ENCODE measurements around the gene ADISSP.
A peak's percentile ranks its signal among the peaks of the same experiment; 100 is the strongest.

The ADISSP gene

DNA sequence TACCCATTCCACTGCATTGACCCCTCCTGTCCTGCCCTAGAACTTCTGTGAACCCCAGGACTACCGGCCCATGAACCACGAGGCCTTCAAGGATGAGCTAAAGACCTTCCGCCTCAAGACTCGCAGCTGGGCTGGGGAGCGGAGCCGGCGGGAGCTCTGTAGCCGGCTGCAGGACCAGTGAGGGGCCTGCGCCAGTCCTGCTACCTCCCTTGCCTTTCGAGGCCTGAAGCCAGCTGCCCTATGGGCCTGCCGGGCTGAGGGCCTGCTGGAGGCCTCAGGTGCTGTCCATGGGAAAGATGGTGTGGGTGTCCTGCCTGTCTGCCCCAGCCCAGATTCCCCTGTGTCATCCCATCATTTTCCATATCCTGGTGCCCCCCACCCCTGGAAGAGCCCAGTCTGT, 37.2 kb upstream of the ADISSP start:
- no peak overlapping the region for H3K4me3 ChIP-seq (ENCODE audit: insufficient read depth, low read depth, low read length, poor library complexity, severe bottlenecking)
- H3K4me1 ChIP-seq (ENCODE audit: control insufficient read depth, insufficient read depth, low read length, poor library complexity, severe bottlenecking): peaks cover 48% of the 10 kb centered on the region
- H3K27ac ChIP-seq (ENCODE audit: insufficient read depth, low read length, poor library complexity, severe bottlenecking): no peak overlapping the region
- H3K9me3 ChIP-seq (ENCODE audit: control insufficient read depth, low read length): no peaks in the 10 kb centered on the region
- no peaks in the 10 kb centered on the region for H3K27me3 ChIP-seq (replicated peaks; ENCODE audit: control insufficient read depth, insufficient read depth, low read length, poor library complexity, severe bottlenecking)
- no peak for DNase-seq
- peaks cover 61% of the 10 kb centered on the region for H3K36me3 ChIP-seq (ENCODE audit: control insufficient read depth, insufficient read depth, low read length)

DNA sequence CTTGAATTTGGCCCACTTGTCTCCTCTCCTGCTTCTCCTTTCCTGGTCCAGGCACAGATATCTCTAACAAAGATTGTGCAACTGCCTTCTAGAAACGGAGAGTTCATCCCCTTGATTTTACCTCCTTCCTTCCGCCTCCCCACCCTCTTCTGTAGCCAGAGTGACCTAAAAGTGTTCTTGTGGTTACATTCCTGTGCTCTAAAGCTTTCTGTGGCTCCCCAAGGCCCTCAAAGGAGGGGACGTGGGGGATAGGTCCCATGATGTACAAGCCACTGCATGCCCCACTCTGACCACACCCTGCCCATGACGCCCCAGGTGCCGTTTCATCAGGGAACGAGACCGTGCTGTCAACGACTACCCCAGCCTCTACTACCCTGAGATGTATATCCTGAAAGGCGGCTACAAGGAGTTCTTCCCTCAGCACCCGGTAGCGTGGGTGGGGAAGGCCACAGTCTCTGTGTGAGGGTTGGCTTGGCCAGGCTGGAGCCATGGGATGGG, 36.8 kb upstream of the ADISSP start:
- Histone ChIP-seq H3K36me3 (ENCODE audit: control insufficient read depth, insufficient read depth, low read length) (peaks cover 61% of the 10 kb centered on the region), H3K9me3 (ENCODE audit: control insufficient read depth, low read length) (no peaks in the 10 kb centered on the region), H3K4me1 (ENCODE audit: control insufficient read depth, insufficient read depth, low read length, poor library complexity, severe bottlenecking) (peaks cover 50% of the 10 kb centered on the region), H3K4me3 (ENCODE audit: insufficient read depth, low read depth, low read length, poor library complexity, severe bottlenecking) (no peak overlapping the region), H3K27ac (ENCODE audit: insufficient read depth, low read length, poor library complexity, severe bottlenecking) (peak overlapping the region; percentile 40), H3K27me3 (replicated peaks; ENCODE audit: control insufficient read depth, insufficient read depth, low read length, poor library complexity, severe bottlenecking) (no peaks in the 10 kb centered on the region)
- no peak for DNase-seq

DNA sequence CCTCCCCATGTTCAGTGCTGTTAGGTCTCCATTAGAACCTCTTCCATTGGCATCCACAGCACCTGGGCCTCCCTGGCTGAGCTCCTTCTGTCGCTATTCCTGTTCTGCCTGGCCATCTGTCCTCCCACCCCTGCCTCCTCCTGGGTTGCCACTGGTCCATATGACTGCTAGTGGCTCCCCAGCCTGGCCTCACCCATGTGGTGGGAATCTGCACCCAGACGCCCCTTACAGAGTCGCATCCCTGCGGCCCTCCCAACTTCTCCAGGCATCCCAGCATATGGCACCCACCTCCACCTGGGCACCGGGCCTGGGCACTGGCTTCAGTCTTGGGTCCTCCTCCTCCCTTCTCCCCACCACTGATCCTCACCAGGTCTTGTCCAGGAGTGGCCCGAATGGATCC, 36.3 kb upstream of the ADISSP start:
- DNase-seq: no peak
- H3K27ac ChIP-seq (ENCODE audit: insufficient read depth, low read length, poor library complexity, severe bottlenecking): peak overlapping the region; percentile 40
- H3K4me1 ChIP-seq (ENCODE audit: control insufficient read depth, insufficient read depth, low read length, poor library complexity, severe bottlenecking): peaks cover 54% of the 10 kb centered on the region
- no peaks in the 10 kb centered on the region for H3K9me3 ChIP-seq (ENCODE audit: control insufficient read depth, low read length)
- H3K27me3 ChIP-seq (replicated peaks; ENCODE audit: control insufficient read depth, insufficient read depth, low read length, poor library complexity, severe bottlenecking): no peaks in the 10 kb centered on the region
- H3K36me3 ChIP-seq (ENCODE audit: control insufficient read depth, insufficient read depth, low read length): peaks cover 61% of the 10 kb centered on the region
- no peak overlapping the region for H3K4me3 ChIP-seq (ENCODE audit: insufficient read depth, low read depth, low read length, poor library complexity, severe bottlenecking)

- DNase-seq: no peak
- H3K4me3 ChIP-seq (ENCODE audit: insufficient read depth, low read depth, low read length, poor library complexity, severe bottlenecking): no peak overlapping the region
- H3K36me3 ChIP-seq (ENCODE audit: control insufficient read depth, insufficient read depth, low read length): peaks cover 61% of the 10 kb centered on the region
- H3K27ac ChIP-seq (ENCODE audit: insufficient read depth, low read length, poor library complexity, severe bottlenecking): peak overlapping the region; percentile 27
- no peaks in the 10 kb centered on the region for H3K27me3 ChIP-seq (replicated peaks; ENCODE audit: control insufficient read depth, insufficient read depth, low read length, poor library complexity, severe bottlenecking)
- peaks cover 60% of the 10 kb centered on the region for H3K4me1 ChIP-seq (ENCODE audit: control insufficient read depth, insufficient read depth, low read length, poor library complexity, severe bottlenecking)
- H3K9me3 ChIP-seq (ENCODE audit: control insufficient read depth, low read length): no peaks in the 10 kb centered on the region
Observed at GRCh38 chr20:3803289-3803688, 35.7 kb upstream of the ADISSP start.

GRCh38 chr20:3802524-3803239, 35.1 kb upstream of the ADISSP start:
- Histone ChIP-seq H3K27me3 (replicated peaks; ENCODE audit: control insufficient read depth, insufficient read depth, low read length, poor library complexity, severe bottlenecking) (no peaks in the 10 kb centered on the region), H3K4me1 (ENCODE audit: control insufficient read depth, insufficient read depth, low read length, poor library complexity, severe bottlenecking) (peaks cover 61% of the 10 kb centered on the region), H3K4me3 (ENCODE audit: insufficient read depth, low read depth, low read length, poor library complexity, severe bottlenecking) (no peak overlapping the region), H3K9me3 (ENCODE audit: control insufficient read depth, low read length) (no peaks in the 10 kb centered on the region), H3K27ac (ENCODE audit: insufficient read depth, low read length, poor library complexity, severe bottlenecking) (peak overlapping the region; percentile 27), H3K36me3 (ENCODE audit: control insufficient read depth, insufficient read depth, low read length) (peaks cover 61% of the 10 kb centered on the region)
- DNase-seq: no peak

GRCh38 chr20:3801846-3802245, 34.3 kb upstream of the ADISSP start:
- no peak for DNase-seq
- Histone ChIP-seq H3K36me3 (ENCODE audit: control insufficient read depth, insufficient read depth, low read length) (peaks cover 61% of the 10 kb centered on the region), H3K4me3 (ENCODE audit: insufficient read depth, low read depth, low read length, poor library complexity, severe bottlenecking) (no peak overlapping the region), H3K4me1 (ENCODE audit: control insufficient read depth, insufficient read depth, low read length, poor library complexity, severe bottlenecking) (peaks cover 57% of the 10 kb centered on the region), H3K9me3 (ENCODE audit: control insufficient read depth, low read length) (no peaks in the 10 kb centered on the region), H3K27ac (ENCODE audit: insufficient read depth, low read length, poor library complexity, severe bottlenecking) (peak overlapping the region; percentile 65), H3K27me3 (replicated peaks; ENCODE audit: control insufficient read depth, insufficient read depth, low read length, poor library complexity, severe bottlenecking) (no peaks in the 10 kb centered on the region)

DNA sequence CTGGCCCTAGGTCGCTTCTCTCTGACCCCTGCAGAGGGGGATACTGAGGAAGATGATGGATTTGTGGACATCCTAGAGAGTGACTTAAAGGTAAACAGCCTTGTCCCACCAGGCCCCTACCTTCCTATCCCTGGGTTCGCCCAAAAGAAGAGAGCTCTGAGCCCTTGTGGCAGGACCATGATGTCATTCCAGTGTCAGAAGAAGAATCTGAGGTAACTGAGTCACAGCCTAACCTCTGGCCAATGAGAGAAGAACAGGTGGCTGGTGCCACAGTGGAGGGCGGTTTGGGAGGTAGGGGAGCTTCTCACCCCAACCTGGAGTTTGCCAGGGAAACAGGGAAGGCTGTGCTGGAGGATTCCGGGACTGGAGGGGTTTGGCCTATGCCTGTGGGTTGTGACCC, 33.7 kb upstream of the ADISSP start:
- Histone ChIP-seq H3K4me1 (ENCODE audit: control insufficient read depth, insufficient read depth, low read length, poor library complexity, severe bottlenecking) (peaks cover 55% of the 10 kb centered on the region), H3K36me3 (ENCODE audit: control insufficient read depth, insufficient read depth, low read length) (peaks cover 61% of the 10 kb centered on the region), H3K27ac (ENCODE audit: insufficient read depth, low read length, poor library complexity, severe bottlenecking) (peak overlapping the region; percentile 65), H3K9me3 (ENCODE audit: control insufficient read depth, low read length) (no peaks in the 10 kb centered on the region), H3K4me3 (ENCODE audit: insufficient read depth, low read depth, low read length, poor library complexity, severe bottlenecking) (no peak overlapping the region), H3K27me3 (replicated peaks; ENCODE audit: control insufficient read depth, insufficient read depth, low read length, poor library complexity, severe bottlenecking) (no peaks in the 10 kb centered on the region)
- DNase-seq: no peak

DNA sequence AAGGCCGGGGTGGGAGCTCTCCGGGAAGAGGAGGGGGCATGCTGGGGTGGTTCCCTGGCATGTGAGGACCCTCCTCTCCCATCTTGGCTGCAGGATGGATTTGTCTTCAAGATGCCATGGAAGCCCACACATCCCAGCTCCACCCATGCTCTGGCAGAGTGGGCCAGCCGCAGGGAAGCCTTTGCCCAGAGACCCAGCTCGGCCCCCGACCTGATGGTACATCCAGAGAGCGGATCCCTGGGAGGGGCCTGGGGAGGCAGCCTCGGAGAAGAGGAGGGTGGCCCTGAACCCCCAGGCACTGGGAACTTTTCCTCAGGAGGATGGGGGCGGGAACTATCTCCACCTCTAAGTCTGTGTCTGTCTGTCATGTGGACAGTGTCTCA, 33.3 kb upstream of the ADISSP start:
- Histone ChIP-seq H3K27me3 (replicated peaks; ENCODE audit: control insufficient read depth, insufficient read depth, low read length, poor library complexity, severe bottlenecking) (no peaks in the 10 kb centered on the region), H3K4me1 (ENCODE audit: control insufficient read depth, insufficient read depth, low read length, poor library complexity, severe bottlenecking) (peaks cover 55% of the 10 kb centered on the region), H3K36me3 (ENCODE audit: control insufficient read depth, insufficient read depth, low read length) (peaks cover 57% of the 10 kb centered on the region), H3K27ac (ENCODE audit: insufficient read depth, low read length, poor library complexity, severe bottlenecking) (peak overlapping the region; percentile 65), H3K4me3 (ENCODE audit: insufficient read depth, low read depth, low read length, poor library complexity, severe bottlenecking) (no peak overlapping the region), H3K9me3 (ENCODE audit: control insufficient read depth, low read length) (no peaks in the 10 kb centered on the region)
- DNase-seq: no peak

DNA sequence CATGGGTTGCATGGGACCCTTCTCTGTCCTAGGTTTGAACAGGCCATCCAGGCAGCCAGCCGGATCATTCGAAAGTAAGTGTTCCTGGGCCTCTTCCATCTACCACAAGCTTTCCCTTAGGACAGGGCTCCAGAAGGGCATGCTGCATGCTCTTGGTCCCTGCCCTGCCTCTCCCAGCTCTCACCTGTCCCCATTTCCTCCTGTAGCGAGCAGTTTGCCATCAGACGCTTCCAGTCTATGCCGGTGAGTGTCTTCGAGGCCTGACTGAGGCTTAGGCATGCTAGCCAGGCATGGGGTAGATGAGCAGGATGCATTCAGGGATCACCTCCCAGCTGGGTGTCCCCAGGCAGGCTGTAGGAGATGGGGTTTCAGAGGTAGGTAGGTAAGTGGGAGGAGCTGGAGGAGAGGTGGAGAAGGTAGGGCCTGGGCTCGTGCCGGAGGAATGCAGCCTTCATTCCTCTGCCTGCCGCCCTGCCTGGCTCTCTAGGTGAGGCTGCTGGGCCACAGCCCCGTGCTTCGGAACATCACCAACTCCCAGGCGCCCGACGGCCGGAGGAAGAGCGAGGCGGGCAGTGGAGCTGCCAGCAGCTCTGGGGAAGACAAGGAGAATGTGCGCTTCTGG, 32.8 kb upstream of the ADISSP start:
- peaks cover 52% of the 10 kb centered on the region for H3K36me3 ChIP-seq (ENCODE audit: control insufficient read depth, insufficient read depth, low read length)
- no peaks in the 10 kb centered on the region for H3K9me3 ChIP-seq (ENCODE audit: control insufficient read depth, low read length)
- H3K27ac ChIP-seq (ENCODE audit: insufficient read depth, low read length, poor library complexity, severe bottlenecking): peak overlapping the region; percentile 65
- DNase-seq: no peak
- H3K27me3 ChIP-seq (replicated peaks; ENCODE audit: control insufficient read depth, insufficient read depth, low read length, poor library complexity, severe bottlenecking): no peaks in the 10 kb centered on the region
- peaks cover 57% of the 10 kb centered on the region for H3K4me1 ChIP-seq (ENCODE audit: control insufficient read depth, insufficient read depth, low read length, poor library complexity, severe bottlenecking)
- H3K4me3 ChIP-seq (ENCODE audit: insufficient read depth, low read depth, low read length, poor library complexity, severe bottlenecking): no peak overlapping the region

DNA sequence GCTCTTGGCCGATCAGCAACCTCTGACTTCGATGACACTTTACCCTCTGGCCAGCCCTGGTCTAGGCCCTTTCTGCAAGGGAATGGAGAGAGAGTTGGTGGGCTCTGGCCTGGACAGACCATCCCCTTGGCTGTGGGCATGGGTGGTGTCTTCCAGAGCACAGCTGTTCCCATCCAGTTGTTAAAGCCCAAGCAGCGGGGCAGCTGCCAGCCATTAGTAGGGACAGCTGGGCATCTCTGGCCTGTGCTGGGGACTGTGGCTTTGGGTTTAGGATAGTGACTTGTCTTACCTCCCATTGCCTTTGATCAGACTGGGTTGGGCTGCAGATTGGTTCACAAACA, 31.3 kb upstream of the ADISSP start:
- peak overlapping the region; percentile 65 for H3K27ac ChIP-seq (ENCODE audit: insufficient read depth, low read length, poor library complexity, severe bottlenecking)
- peaks cover 37% of the 10 kb centered on the region for H3K36me3 ChIP-seq (ENCODE audit: control insufficient read depth, insufficient read depth, low read length)
- no peaks in the 10 kb centered on the region for H3K27me3 ChIP-seq (replicated peaks; ENCODE audit: control insufficient read depth, insufficient read depth, low read length, poor library complexity, severe bottlenecking)
- H3K4me1 ChIP-seq (ENCODE audit: control insufficient read depth, insufficient read depth, low read length, poor library complexity, severe bottlenecking): peaks cover 55% of the 10 kb centered on the region
- H3K9me3 ChIP-seq (ENCODE audit: control insufficient read depth, low read length): no peaks in the 10 kb centered on the region
- H3K4me3 ChIP-seq (ENCODE audit: insufficient read depth, low read depth, low read length, poor library complexity, severe bottlenecking): peak overlapping the region; percentile 83
- no peak for DNase-seq
